Tibial artery (tissue), 4 donors: ENCODE results near the gene SLC7A14.

Experiments
- DNase-seq, 2 donors: peaks; one replicate each; pipeline ENCODE4 v3.0.0-alpha.2; 2019
- H3K27ac ChIP-seq, 2 donors: fragments of 200-600 bp; sonication (generic) in 1 of 2; 1 replicate in 1 of 2; 2 replicates in 1 of 2; pipeline ENCODE4 v1.5.1; 2018 to 2019; ENCODE audit warnings: mild to moderate bottlenecking in 1 of 2
- H3K27me3 ChIP-seq, 2 donors: fragments of 200-600 bp; sonication (generic) in 1 of 2; one replicate each; pipeline versions ENCODE4 v1.5.1 to v1.6.0; 2016 to 2019
- H3K36me3 ChIP-seq, 3 donors: fragments of 200-600 bp; sonication (generic) in 2 of 3; one replicate each; pipeline ENCODE4 v1.5.1; 2016 to 2019; ENCODE audit warnings: mild to moderate bottlenecking in 2 of 3
- H3K4me1 ChIP-seq, 4 donors: fragments of 200-600 bp; sonication (generic) in 2 of 4; 1 replicate in 3 of 4; 2 replicates in 1 of 4; pipeline ENCODE4 v1.5.1; 2016 to 2019
- H3K4me3 ChIP-seq, 2 donors: fragments of 200-600 bp; sonication (generic) in 1 of 2; 1 replicate in 1 of 2; 2 replicates in 1 of 2; pipeline ENCODE4 v1.5.1; 2018 to 2019; ENCODE audit warnings: mild to moderate bottlenecking in 2 of 2
- H3K9me3 ChIP-seq, 3 donors: fragments of 200-600 bp; sonication (generic) in 1 of 3; one replicate each; pipeline ENCODE4 v1.5.1; 2016 to 2019
- intact Hi-C: fragments of 100-400 bp; cut with DNase I; formaldehyde crosslinking; loops from one replicate; pipeline ENCODE4 v1.15.0; 2023; ENCODE audit warnings: low total_unique reads
- TF ChIP-seq, protein P1 (sequence below), 2 experiments: fragments of 200-600 bp in 1 of 2; fragments of 450-650 bp in 1 of 2; IDR thresholded peaks; one replicate each; pipeline ENCODE4 v1.5.1; 2017 to 2019; ENCODE audit warnings: antibody characterized with exemption in 2 of 2, mild to moderate bottlenecking in 1 of 2, moderate library complexity in 1 of 2

The SLC7A14 gene

DNA sequence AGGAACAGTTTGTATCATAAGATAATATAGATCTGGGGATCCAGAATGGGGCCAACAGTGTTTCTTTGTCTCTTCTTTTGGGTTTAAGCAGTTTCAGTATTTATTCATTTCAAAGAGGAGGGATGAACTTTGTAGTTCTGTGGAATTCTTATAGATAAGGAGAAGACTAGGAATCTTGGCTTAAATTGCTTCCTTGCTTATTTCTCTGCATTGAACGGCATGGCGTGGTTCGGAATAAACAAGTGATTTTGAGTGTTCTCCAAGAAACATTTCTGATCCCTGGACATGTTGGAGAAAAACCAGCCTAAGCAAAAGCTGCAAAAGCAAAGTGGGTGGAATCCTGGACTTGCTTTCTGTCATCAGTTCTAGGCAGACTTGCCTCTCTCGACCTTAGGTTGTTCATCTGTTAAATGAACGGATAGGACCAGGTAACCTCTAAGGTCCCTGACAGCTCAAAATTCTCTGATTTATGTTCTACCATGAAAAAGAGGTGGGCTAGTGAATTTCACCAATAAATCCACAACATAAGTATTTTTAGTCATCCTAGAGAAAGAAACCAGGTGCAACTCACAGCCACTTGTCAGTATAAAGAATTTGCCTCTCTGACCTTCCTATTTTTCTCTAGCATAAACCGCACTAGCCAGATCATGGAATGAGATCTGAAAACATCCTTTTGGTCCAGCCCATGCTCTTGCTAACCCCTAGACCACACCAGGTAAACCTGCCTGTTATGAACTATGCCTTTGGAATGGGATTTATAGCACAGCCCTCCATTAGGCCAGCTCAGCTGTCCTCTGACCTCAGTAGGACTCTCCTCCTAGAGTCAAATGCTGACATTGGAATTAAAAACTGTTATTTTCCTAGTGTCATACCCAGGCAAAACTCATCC lies 88.4 kb downstream of the SLC7A14 start:
- H3K27ac ChIP-seq: no peak overlapping the region
- H3K9me3 ChIP-seq: no peaks in the 10 kb centered on the region
- TF ChIP-seq, protein P1, sequence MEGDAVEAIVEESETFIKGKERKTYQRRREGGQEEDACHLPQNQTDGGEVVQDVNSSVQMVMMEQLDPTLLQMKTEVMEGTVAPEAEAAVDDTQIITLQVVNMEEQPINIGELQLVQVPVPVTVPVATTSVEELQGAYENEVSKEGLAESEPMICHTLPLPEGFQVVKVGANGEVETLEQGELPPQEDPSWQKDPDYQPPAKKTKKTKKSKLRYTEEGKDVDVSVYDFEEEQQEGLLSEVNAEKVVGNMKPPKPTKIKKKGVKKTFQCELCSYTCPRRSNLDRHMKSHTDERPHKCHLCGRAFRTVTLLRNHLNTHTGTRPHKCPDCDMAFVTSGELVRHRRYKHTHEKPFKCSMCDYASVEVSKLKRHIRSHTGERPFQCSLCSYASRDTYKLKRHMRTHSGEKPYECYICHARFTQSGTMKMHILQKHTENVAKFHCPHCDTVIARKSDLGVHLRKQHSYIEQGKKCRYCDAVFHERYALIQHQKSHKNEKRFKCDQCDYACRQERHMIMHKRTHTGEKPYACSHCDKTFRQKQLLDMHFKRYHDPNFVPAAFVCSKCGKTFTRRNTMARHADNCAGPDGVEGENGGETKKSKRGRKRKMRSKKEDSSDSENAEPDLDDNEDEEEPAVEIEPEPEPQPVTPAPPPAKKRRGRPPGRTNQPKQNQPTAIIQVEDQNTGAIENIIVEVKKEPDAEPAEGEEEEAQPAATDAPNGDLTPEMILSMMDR (IDR thresholded peaks at IDR 0.05): no peak
- no peak overlapping the region for H3K4me3 ChIP-seq
- H3K27me3 ChIP-seq: peaks cover 0 to 2% of the 10 kb centered on the region in 2 donors
- no peaks in the 10 kb centered on the region for H3K4me1 ChIP-seq
- H3K36me3 ChIP-seq: no peaks in the 10 kb centered on the region
- no peak for DNase-seq
- intact Hi-C loops: no loop called here

DNA sequence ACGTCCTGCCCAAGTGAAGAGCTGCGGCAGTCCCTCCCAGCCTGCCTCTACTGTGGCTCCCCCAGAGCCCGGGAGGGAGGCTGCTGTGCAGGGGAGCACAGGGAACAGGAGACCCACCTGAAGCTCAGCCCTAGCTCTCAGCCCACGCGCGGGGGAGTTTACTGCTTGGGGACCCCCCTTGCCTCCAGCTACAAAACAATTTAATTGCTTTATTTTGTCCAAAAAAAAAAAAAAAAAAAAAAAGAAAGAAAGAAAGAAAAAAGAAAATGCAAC lies 89.1 kb downstream of the SLC7A14 start:
- no peak overlapping the region for H3K4me3 ChIP-seq
- H3K27ac ChIP-seq: no peak overlapping the region
- no peaks in the 10 kb centered on the region for H3K4me1 ChIP-seq
- TF ChIP-seq, protein P1 (IDR thresholded peaks at IDR 0.05): no peak
- no peaks in the 10 kb centered on the region for H3K36me3 ChIP-seq
- no peaks in the 10 kb centered on the region for H3K9me3 ChIP-seq
- DNase-seq: no peak
- intact Hi-C loops: no loop called here
- peaks cover 0 to 2% of the 10 kb centered on the region in 2 donors for H3K27me3 ChIP-seq

DNA sequence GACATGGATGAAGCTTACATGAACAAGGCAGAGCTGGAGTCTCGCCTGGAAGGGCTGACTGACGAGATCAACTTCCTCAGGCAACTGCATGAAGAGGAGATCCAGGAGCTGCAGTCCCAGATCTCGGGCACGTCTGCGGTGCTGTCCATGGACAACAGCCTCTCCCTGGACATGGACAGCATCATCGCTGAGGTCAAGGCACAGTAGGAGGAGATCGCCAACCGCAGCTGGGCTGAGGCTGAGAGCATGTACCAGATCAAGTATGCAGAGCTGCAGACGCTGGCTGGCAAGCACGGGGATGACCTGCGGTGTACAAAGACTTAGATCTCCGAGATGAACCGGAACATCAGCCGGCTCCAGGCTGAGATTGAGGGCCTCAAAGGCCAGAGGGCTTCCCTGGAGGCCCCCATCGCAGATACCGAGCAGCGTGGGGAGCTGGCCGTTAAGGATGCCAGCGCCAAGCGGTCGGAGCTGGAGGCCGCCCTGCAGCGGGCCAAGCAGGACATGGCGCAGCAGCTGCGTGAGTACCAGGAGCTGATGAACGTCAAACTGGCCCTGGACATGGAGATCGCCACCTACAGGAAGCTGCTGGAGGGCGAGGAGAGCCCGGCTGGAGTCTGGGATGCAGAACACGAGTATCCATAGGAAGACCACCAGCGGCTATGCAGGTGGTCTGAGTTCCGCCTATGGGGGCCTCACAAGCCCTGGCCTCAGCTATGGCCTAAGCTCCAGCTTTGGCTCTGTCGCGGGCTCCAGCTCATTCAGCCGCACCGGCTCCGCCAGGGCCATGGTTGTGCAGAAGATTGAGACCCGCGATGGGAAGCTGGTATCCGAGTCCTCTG lies 89.6 kb downstream of the SLC7A14 start:
- TF ChIP-seq, protein P1 (IDR thresholded peaks at IDR 0.05): no peak
- H3K4me3 ChIP-seq: no peak overlapping the region
- no peak for DNase-seq
- peaks cover 0 to 2% of the 10 kb centered on the region in 2 donors for H3K27me3 ChIP-seq
- intact Hi-C loops: no loop called here
- no peak overlapping the region for H3K27ac ChIP-seq
- no peaks in the 10 kb centered on the region for H3K9me3 ChIP-seq
- H3K36me3 ChIP-seq: no peaks in the 10 kb centered on the region
- H3K4me1 ChIP-seq: no peaks in the 10 kb centered on the region

DNA sequence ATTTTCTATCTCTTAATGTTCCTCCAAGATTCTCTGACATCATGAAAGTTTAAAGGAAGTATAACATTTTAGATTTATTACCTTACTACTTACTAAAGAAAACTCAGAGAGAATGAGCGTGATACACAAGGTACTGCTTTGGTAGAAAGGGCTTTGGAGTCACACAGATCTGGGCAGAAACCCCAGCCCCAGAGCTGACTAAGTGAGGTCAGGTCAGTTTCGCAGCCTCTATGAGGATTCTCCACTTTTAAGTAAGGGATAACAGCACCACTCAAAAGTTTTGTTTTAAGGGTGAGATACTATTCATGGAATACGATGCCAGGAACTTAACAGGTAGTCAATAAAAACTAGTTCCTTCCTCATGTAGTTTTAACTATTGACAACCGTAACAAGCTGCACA lies 91.1 kb downstream of the SLC7A14 start:
- Histone ChIP-seq H3K36me3 (no peaks in the 10 kb centered on the region), H3K27me3 (peaks cover 0 to 2% of the 10 kb centered on the region in 2 donors), H3K4me1 (no peaks in the 10 kb centered on the region), H3K27ac (no peak overlapping the region), H3K4me3 (no peak overlapping the region), H3K9me3 (no peaks in the 10 kb centered on the region)
- DNase-seq: no peak
- TF ChIP-seq, protein P1 (IDR thresholded peaks at IDR 0.05): no peak
- intact Hi-C loops: no loop called here

DNA sequence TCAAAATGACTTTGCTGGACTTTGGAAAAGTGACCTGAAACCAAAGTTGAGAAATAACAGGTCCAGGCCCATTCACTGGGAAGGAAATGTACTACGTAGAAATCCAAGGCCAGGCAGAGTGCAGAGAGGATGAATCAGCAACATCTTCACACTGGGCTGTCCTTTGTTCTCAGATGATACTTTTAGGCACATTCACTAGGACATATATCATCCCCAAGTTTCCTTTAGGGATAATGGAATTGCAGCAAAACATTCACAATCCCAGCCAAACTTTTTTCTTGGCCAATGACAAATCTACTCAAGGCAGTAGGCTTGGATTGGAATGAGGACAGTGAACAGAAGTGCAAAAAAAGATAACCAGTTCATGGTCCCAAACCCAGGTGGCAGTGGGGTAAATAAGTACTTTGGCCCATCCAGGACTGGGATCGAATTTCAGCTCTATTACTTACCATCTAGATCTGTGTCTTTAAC lies 92.1 kb downstream of the SLC7A14 start:
- H3K27me3 ChIP-seq: peaks cover 0 to 2% of the 10 kb centered on the region in 2 donors
- DNase-seq: no peak
- H3K4me3 ChIP-seq: no peak overlapping the region
- H3K36me3 ChIP-seq: no peaks in the 10 kb centered on the region
- TF ChIP-seq, protein P1 (IDR thresholded peaks at IDR 0.05): no peak
- intact Hi-C loops: no loop called here
- peaks cover 0 to 4% (median 0%) of the 10 kb centered on the region in 4 donors for H3K4me1 ChIP-seq
- no peaks in the 10 kb centered on the region for H3K9me3 ChIP-seq
- H3K27ac ChIP-seq: no peak overlapping the region
